RPMI7951 (cell line): ENCODE results near the gene ZNF541. TPM values are rescaled to one million over a fixed set of nuclear protein-coding genes. Genes with fewer than 3 reads are reported as not detected.

Experiments used
- DNase-seq: peaks from one replicate; pipeline ENCODE4 v3.0.0-alpha.2; 2012; ENCODE audit warnings: low read depth
- total RNA-seq: library from RNA; depleted of rRNA; stranded (reverse); fragments of >200 nt; shearing (Covaris generic); gene quantifications from 2 replicates; pipeline ENCODE4 v1.2.3, GENCODE V29; 2014; rRNA removed

The ZNF541 gene, protein sequence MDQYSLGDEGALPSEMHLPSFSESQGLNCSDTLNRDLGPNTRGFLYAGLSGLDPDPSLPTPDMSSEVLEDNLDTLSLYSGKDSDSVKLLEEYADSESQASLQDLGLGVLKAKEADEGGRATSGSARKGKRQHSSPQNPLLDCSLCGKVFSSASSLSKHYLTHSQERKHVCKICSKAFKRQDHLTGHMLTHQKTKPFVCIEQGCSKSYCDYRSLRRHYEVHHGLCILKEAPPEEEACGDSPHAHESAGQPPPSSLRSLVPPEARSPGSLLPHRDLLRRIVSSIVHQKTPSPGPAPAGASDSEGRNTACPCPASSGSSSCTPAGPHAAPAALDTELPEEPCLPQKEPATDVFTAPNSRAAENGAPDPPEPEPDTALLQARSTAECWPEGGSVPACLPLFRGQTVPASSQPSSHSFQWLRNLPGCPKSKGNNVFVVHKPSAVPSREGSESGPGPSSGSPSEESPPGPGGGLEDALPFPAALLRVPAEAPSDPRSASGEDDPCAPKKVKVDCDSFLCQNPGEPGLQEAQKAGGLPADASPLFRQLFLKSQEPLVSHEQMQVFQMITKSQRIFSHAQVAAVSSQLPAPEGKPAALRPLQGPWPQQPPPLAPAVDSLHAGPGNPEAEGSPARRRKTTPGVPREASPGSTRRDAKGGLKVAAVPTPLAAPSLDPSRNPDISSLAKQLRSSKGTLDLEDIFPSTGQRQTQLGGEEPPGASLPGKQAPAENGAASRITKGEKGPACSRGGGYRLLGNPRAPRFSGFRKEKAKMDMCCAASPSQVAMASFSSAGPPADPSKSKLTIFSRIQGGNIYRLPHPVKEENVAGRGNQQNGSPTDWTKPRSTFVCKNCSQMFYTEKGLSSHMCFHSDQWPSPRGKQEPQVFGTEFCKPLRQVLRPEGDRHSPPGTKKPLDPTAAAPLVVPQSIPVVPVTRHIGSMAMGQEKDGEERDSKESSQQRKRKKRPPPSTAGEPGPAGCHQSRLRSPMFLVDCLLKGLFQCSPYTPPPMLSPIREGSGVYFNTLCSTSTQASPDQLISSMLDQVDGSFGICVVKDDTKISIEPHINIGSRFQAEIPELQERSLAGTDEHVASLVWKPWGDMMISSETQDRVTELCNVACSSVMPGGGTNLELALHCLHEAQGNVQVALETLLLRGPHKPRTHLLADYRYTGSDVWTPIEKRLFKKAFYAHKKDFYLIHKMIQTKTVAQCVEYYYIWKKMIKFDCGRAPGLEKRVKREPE (N-terminal part only)
- not detected in 2 replicates for total RNA-seq

DNA sequence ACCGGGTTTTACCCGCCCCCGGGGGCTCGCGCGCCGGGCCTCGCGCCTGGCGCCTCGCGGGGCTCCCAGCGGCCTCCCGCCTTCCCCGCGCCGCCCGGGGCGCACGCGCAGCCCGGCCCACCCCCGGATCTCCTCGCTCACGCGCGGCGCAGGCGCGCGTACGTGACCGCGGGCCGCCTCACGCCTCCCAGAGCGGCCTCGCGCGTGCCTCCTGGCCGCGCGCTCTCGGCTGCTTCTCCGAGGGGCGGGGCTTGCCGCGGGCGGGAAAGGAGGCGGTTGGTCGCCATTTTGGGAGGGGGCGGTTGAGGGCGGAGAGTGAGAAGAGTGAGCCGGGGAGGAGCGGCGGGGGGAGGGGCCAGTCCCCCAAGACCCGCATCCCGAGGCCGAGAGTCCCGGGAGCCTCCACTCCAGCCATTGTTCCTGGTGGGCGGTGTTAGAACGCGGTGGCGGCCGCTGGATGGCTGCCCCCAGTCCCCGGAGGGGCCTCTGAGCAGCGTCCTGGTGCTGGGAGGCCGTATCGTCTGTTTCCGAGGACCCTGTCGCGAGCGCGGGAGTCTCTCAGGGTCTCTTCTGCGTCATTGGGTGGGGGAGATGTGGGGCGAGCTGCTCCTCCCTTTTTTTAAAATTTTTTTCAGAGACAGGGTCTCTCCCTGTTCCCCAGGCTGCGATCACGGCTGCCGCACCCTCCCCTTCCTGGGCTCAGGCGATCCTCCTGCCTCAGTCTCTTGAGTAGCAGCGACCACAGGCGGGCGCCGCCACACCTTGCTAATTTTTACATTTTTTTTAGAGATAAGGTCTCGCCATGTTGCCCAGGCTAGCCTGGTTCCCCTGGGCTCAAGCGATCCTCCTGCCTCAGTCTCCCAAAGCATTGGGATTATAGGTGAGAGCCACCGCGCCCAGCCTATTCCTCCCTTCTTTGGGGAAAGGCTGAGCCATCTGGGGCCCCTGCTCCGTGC lies at the start of gene ZNF541:
TSS of gene ZNF541 (minus strand) at position 78 of the 956 bp plus-strand sequence. CDS start 17,292 bp downstream, outside the sequence.
- no peak for DNase-seq

DNA sequence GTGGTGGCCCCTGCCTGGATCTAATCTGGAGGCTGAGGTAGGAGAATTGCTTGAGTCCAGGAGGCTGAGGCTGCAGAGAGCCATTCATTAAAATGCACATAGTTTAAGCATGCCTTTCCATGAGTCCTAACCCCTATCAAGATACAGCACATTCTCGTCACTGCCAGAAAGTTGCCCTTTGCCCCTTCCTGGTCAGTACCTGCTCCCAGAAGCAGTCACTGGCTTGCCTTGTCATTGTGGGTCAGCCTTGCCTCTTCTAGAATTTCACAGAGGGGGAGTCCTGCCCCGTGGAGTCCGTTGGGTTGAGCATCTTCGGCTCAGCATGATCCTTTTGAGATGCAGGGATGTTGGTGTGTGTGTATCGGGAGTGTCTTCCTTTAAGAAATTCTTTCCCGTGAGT lies 46.8 kb upstream of the ZNF541 start:
- no peak for DNase-seq

DNA sequence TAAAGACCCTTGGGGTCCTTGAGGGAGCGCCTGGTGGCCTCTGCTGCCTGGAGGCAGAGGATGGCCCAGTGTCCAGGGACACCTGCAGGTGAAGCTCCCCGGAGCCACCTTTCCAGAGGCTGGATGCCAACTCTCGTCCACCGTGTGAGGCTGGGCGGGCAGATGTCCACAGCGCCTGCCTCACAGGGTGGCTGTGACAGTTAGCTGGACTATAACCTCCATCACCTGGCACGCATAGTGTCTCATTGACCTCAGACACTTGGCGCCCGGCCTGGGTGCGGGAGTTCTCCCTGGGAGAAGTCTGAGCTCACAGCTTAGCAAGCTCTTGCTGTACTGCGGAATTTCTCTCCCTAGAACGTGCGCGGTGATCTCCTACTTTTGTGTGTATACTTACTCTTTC lies 45.8 kb upstream of the ZNF541 start:
- no peak for DNase-seq

DNA sequence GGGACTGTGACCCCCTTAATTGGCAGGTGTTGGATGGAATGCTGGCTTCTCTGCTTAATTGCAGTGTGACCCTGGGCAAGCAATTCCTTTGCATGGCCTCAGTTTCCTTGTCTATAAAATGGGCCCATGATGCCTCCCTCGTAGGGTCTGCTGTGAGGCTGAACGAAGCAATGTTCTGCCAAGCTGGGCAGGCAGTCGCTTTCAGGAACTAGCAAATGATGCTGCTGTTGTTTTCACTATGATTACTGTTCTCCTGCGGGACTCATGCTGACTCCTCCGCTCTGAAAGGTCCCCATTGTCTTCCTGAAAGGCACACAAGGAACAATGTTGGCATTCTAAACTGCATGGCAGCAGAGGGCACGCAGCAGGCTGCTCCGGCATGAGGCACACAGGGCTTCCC lies 42.8 kb upstream of the ZNF541 start:
- DNase-seq: no peak

DNA sequence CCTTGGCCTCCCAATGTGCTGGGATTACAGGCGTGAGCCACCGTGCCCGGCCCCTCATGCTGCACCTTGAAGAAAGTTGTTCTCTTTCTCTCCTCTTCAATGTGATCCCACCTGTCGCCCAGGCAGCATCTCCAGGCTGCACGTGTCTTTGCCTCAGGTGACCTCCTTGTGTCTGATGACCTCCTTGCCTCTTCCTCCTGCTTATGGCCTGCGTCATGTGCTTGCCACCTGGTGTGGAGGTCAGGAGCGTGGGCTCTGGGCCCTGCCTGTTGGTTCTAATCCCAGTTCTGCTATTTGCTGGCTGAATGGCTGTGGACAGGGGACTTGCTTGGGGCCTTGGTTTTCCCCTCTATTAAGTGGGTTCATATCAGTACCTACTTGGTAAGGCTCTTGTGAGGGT lies 42.3 kb upstream of the ZNF541 start:
- DNase-seq: no peak

DNA sequence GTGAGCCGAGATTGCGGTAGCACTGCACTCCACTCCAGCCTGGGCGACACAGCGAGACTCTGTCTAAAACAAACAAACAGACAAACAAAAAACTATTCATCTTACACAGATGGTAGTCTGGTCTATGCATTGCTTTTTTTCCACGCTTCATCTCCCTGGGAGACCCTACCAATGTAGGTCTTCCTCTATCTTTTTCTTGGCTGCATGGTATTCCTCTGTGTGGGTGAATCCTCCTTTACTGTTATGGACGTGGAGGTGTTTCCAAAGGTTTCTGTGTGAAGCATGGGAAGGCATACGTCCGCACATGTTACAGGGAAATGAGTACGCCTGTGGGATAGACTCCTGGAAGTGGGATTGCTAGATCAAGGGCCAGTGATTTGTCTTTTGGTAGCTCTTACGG lies 41.6 kb upstream of the ZNF541 start:
- DNase-seq: no peak

DNA sequence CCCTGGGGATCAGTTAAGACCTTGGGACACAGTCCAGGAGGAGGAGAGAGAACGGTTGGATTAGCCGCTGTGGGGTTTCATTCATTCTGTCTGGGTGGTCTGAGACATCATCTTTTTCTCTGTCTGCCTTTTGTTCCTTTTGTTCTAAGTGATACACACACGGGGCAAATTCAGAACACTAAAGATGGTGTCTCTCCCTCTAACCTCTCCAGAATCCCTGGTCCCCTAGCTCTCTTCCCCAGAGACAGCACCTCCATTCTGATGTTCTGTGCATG lies 41.0 kb upstream of the ZNF541 start:
- DNase-seq: no peak

DNA sequence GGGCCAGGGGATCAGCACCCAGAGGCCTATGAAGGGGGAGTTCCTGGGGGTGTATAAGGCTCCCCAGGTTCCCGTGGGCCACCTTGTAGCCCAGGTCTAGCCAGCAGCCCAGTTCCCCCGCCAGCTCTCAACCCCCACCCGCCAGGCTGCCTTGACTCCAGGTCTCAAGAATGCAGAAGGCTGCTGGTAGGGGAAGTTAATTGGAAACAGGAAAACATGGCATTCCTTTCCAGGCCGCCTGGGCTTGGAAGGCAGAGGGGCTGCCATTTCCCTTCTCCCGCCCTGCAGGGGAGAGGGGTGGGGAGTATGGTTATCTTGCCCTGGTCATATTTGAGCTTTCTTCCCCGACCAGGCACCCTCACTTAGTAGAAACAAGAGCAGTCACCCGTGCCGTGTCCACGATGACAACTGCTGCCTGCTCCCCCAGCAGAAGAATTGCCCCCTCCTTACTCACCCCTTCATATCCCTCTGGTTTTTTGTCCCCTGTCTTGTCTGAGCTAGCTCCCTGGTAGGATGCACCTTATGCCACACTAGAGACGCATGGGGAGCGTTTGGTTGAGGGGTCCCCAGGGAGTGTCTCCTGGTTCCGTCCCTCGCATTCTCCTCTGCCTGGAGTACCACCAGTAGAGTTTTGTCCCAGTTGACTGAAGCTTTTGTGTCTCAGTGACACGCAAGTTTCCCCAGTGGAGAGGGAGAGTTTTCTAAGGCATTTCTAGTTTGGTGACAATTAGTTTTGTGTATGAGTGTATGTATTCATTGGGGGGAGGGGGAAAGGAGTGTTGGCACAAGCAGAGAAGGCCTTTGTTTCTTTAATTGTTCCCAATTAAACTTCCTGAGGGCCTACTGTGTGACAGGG lies 40.4 kb upstream of the ZNF541 start:
- DNase-seq: no peak

DNA sequence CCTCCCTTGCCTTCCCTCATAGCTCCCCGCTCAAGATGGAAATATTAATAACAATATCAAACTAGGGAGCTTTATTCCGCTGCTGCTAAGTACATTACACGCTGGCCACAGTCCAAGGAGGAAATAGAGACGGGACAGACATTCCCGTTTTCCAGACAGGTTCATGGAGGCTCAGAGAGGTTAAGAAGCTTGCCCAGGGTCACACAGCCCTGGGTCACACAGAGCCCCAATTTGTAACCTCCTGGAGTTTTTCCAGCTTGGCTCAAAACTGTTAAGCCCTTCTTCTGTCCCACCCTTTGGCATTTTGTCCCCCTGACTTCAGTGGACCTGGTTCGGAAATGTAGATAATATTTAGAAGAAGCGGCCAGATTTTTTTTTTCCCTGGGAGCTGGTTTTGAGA lies 38.0 kb upstream of the ZNF541 start:
- no peak for DNase-seq

DNA sequence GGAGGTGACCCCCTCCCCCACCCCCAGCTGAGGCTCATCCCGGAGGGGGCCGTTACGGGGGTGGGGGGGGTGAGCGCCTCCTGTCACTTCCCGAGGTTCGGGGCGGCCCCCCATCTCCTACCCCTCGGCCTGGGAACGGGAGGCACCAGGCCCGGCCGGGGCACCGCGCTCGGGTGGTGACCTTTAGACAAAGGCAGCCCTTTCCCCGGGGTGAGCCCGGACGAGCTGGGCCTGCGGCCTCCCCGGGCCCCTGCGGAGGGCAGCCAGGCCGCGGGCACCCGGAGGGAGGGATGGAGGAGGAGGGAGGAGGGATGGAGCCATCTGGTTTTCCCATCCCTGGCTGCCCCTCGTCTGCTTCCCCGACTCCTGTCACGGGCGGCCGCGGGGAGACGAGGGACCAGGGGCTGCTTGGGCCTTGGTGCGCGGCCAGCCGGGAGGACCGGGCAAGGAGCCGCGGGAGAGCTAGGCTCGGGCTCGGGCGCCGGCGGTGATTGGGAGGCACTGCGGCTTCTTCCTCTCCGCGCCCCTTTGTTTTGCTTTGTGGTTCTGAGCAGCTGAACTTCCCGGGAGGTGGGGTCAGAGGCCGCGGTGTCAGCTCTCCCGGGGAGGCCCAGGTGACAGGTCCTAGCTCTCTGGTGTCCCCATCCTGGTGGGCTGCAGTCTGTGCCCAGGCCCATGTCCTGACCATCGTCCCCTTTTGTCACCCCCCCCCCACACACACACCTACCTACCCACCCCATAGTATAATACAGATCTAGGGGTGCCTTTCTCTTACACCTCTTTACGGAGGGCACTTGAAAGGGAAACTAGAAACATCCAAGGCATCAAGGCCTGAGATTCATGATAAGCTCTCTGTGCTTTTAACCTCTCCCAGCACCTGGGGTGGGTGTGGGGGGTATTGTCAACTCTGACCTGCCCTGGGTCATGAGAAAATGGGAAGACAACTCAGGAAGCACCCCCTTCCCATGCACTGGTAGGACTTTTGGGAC lies 37.3 kb upstream of the ZNF541 start:
- peak; percentile 56 for DNase-seq

DNA sequence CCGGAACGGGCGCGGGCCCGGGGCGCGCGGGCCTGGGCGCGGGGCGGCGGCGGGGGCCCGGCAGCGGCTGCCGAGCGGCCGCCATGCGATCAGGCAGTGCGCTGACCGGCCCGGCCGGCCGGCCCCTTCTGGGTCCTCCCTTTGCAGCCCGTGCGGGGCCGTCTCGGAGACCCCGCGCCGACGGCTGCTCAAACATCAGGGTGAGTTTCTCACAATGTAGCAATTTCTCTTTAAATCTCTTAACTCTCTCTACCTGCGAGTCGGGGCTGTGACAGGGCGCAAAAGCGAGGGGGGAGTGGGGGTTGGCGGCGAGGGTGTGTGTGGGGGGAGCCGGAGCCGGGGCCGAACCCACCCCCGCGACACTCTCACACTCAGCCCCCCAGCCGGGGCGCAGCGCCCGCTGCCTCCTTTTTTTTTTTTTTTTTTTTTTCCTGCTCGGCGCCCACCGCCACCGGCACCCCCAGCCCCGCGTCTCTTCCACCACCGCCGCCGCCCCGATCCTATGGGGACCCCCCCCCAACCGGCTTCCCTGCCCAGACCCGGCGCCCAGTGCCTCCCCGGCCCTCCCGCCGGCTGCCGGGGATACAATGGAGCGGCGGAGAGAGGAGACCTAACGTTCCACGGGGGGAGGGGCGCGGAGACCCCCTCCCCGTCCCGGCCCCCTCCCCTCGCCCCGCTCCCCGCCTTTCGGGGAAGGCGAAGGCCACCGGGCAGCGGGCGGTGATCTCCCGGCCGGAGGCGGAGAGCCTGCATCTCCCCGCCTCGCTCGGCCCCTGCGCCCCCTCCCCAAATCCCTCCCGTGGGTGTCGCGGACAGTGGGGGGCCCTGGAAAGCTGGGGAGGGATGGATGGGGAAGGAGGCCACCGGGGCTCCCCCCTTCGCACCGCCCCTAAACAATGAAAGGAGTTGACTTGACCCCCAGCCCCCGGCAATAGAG lies 36.3 kb upstream of the ZNF541 start, which contains the start of gene BICRA:
TSS of gene BICRA (plus strand) at position 166 of the 937 bp plus-strand sequence. CDS start 64,441 bp downstream, outside the sequence.
- peak; percentile 81 for DNase-seq

DNA sequence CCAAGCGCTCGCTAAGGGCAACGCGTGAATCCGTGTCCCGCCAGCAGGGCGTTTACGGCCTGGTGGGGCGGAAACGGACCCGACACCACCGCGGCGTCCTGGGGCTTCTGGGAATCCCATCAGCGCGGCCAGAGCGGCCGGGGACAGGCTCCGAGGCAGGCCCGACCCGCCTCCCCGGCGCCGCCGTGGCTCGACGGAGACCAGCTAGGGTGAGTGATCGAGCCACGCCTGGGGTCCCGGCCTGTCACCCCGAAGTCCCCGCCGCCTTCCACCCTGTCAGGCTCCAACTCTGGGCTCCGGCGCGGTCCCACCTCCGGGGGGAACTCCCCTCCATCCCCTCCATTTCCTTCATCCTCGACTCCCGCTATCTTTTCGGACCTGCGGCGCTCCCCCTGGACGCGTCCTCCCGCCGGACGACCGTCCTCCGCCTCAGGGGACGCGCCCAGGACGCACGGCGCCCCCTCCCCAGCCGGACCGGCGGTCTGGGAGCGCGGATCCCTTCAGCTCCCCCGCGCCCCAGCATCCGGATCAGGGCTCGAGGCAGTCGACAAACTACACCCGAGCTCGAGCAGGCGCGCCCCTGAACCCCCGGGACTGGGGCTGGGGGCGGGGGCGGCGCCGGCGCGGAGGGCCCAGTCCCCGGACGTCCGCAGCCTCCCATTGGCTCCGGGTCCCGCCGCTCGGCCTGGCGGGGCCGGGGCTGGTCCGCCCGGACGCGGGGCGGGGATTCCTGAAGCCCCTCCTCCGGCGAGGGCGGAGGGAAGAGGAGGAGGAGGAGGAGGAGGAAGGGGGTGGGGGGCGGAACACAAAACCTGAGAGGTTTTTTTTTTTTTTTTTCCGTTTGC lies 35.3 kb upstream of the ZNF541 start:
- peak; percentile 93 for DNase-seq

DNA sequence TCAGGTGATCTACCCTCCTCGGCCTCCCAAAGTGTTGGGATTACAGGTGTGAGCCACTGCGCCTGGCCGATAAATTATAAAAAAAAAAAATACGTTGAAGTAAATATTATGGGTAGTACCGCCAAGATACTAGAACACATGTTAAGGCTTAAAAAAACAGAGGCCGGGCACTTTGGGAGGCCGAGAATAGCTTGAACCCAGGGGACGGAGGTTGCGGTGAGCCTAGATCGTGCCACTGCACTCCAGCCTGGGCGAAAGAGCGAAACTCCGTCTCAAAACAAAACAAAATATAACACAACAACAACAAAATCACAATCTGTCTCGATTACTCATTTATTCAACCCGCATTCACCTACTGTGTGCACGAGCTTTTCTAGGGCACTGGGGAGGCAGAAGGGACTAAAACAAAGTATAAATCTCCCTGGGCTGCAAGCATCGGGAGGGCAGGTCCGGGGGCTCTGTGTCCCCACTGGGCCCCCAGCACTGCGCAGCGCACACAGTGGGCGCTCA lies 34.7 kb upstream of the ZNF541 start:
- DNase-seq: no peak

DNA sequence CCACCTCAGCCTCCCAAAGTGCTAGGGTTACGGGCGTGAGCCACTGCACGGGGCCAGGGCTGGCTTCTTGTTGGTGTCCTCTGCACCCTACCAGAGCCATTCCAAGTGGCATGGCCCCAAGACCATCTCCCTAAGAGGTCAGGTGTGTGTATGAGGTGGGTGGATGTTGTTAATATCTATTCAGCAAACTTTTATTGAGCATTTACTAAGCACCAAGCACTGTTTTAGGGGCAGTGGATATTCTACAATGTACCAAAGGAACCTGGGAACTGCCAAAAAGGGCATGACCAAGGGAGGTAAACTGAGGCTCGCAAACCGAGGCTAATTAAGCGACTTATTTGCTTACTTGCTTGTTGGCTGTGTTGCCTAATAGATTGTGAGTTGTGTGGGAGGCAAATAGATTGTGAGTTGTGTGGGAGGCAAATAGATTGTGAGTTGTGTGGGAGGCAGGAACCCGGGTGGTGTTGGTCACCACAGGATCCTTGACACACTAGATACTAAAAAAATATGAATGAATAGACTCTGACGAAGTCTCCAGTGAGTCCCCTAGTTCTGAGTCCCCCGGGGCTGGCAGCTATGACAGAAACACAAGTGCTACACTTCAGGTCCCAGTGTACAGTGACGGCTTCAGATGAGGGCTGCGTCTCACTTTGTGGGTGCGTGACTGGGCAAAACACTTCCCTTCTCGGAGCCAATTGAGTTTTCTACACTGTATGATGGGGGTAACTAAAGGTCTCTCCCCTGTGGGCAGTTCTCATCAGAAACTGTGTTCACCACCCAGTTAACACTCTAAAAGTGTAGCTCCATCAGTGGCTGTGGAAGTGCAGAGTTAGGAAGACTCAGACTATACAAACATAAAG lies 31.0 kb upstream of the ZNF541 start:
- DNase-seq: no peak

DNA sequence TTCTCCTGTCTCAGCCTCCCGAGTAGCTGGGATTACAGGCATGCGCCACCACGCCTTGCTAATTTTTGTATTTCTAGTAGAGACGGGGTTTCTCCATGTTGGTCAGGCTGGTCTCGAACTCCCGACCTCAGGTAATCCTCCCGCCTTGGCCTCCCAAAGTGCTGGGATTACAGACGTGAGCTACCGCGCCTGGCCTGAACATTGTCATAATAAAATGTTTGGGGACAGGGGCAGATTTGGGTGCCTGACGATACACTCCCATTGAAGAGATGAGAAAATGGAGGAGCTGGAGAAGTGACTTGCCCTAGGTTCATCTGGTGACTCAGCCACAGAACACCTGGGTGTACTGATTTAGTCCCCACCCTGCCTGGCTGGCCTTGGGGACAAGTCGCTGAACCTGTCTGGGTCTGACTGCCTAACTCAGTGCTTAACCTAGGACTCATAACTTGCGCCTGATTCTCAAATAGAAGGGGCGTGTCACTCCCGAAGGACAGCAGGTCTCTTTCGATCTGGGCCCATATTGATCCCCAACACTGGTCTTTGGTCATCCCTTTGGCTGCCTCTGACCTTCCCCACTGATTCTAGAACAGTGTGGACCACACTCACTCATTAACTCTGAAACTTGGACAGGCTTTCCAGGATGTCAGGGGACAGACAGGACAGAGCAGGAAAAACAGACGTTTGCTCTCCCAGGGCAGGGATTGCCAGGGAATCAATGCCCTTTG lies 28.4 kb upstream of the ZNF541 start:
- DNase-seq: no peak
